GM12878 (cell line): Measurements from ENCODE around the gene BNIP3. TPM values are rescaled to one million over a fixed set of nuclear protein-coding genes. Genes with fewer than 3 reads are reported as not detected.
A peak's percentile ranks its signal among the peaks of the same experiment; 100 is the strongest.

ENCODE experiments used
- ATAC-seq: fragments of 200-7000 bp; cut with Tn5 transposase; 3 replicates; pipeline ENCODE4 v1.9.1; 2020; ENCODE audit warnings: mild to moderate bottlenecking, moderate library complexity
- BruUV-seq: library from RNA; stranded (reverse); fragments of 400-500 nt; replicated peaks from 2 replicates; lab custom pipeline; 2021; lab: Mats Ljungman, UMichigan
- CTCF ChIA-PET: fragments of 300-600 bp; sonication (Branson Sonifier 250); formaldehyde crosslinking; extraction: SDS; loops from one replicate; lab custom pipeline; 2021; ENCODE audit warnings: inconsistent platforms; lab: Yijun Ruan, JAX
- POLR2A ChIA-PET: fragments of 350-600 bp; formaldehyde crosslinking; extraction: SDS; loops from one replicate; lab custom pipeline; 2021; ENCODE audit warnings: inconsistent platforms; lab: Charles Lee
- RAD21 ChIA-PET: fragments of 300-600 bp; sonication (Branson Sonifier 250); formaldehyde crosslinking; loops from one replicate; lab custom pipeline; 2023; ENCODE audit warnings: antibody characterized with exemption; ENCODE audit not compliant: unreplicated experiment; lab: Charles Lee
- SMC1A ChIA-PET: fragments of 300-600 bp; sonication (Branson Sonifier 250); formaldehyde crosslinking; loops from one replicate; lab custom pipeline; 2023; ENCODE audit not compliant: unreplicated experiment, uncharacterized antibody; lab: Charles Lee
- DNase-seq: peaks from one replicate; pipeline ENCODE4 v3.0.0-alpha.2; 2011; ENCODE audit warnings: low read depth, low spot score
- FAIRE-seq: peaks from 3 replicates; lab custom pipeline; 2011; peaks lifted over from hg19 to GRCh38; lab: Jason Lieb, UNC
- H2AFZ ChIP-seq: 2 replicates; pipeline ENCODE4 v1.6.0; 2011; ENCODE audit warnings: low read depth, low read length, control low read depth; ENCODE audit not compliant: control insufficient read depth
- H3K27ac ChIP-seq: 2 replicates; pipeline ENCODE4 v1.5.1; 2011; ENCODE audit warnings: control low read depth; ENCODE audit not compliant: control insufficient read depth, insufficient read depth
- H3K27me3 ChIP-seq, 2 experiments: replicated peaks in 1 of 2; 2 replicates each; pipeline versions ENCODE4 v1.6.0 to v1.6.1; 2011; ENCODE audit warnings: low read length in 1 of 2; ENCODE audit not compliant: control insufficient read depth in 2 of 2, insufficient read depth in 2 of 2
- H3K36me3 ChIP-seq, 2 experiments: 2 replicates each; pipeline ENCODE4 v1.5.1; 2011; ENCODE audit warnings: low read length in 1 of 2; ENCODE audit not compliant: control insufficient read depth in 2 of 2, insufficient read depth in 2 of 2
- H3K4me1 ChIP-seq: 2 replicates; pipeline ENCODE4 v1.6.1; 2011; ENCODE audit warnings: mild to moderate bottlenecking, low read length, moderate library complexity, mixed read lengths; ENCODE audit not compliant: control insufficient read depth, insufficient read depth
- H3K4me2 ChIP-seq: 2 replicates; pipeline ENCODE4 v1.6.0; 2011; ENCODE audit warnings: control low read depth; ENCODE audit not compliant: control insufficient read depth, insufficient read depth
- H3K4me3 ChIP-seq: fragments of 200-600 bp; sonication (generic); 2 replicates; pipeline ENCODE4 v1.5.1; 2016
- H3K79me2 ChIP-seq: 2 replicates; pipeline ENCODE4 v1.6.0; 2011; ENCODE audit warnings: low read length; ENCODE audit not compliant: control insufficient read depth, insufficient read depth
- H3K9ac ChIP-seq: 2 replicates; pipeline ENCODE4 v1.8.0; 2011; ENCODE audit warnings: low read length, control low read depth, mixed read lengths; ENCODE audit not compliant: control insufficient read depth, insufficient read depth
- H3K9me3 ChIP-seq: replicated peaks from 3 replicates; pipeline ENCODE4 v1.5.1; 2011; ENCODE audit warnings: mild to moderate bottlenecking, low read length; ENCODE audit not compliant: control insufficient read depth, insufficient read depth
- H4K20me1 ChIP-seq: 2 replicates; pipeline ENCODE4 v1.6.0; 2011; ENCODE audit not compliant: control insufficient read depth, insufficient read depth
- BACH1 ChIP-seq: fragments of 450-650 bp; IDR thresholded peaks from 2 replicates; pipeline ENCODE4 v1.6.1; 2017; ENCODE audit warnings: mild to moderate bottlenecking, borderline replicate concordance
- BCL11A ChIP-seq: IDR thresholded peaks from 2 replicates; pipeline ENCODE4 v1.6.1; 2011; ENCODE audit warnings: low read depth, low read length
- FOXM1 ChIP-seq: IDR thresholded peaks from 2 replicates; pipeline ENCODE4 v1.6.1; 2012; ENCODE audit warnings: low read depth, mild to moderate bottlenecking, inconsistent platforms, low read length, moderate library complexity
- KLF5 ChIP-seq: fragments of 450-650 bp; IDR thresholded peaks from 2 replicates; pipeline ENCODE4 v1.6.1; 2014; ENCODE audit warnings: mild to moderate bottlenecking; ENCODE audit not compliant: partially characterized antibody
- MXI1 ChIP-seq: fragments of 150-350 bp; IDR thresholded peaks from 2 replicates; pipeline ENCODE4 v1.6.1; 2011; ENCODE audit warnings: low read depth, mild to moderate bottlenecking, inconsistent platforms, low read length, improper control_type of control experiment
- PAX5 ChIP-seq: IDR thresholded peaks from 2 replicates; pipeline ENCODE4 v1.6.1; 2011; ENCODE audit warnings: low read depth, low read length, borderline replicate concordance
- POU2F2 ChIP-seq: IDR thresholded peaks from 3 replicates; pipeline ENCODE4 v1.6.1; 2011; ENCODE audit warnings: low read depth, mild to moderate bottlenecking, low read length, borderline replicate concordance
- RAD21 ChIP-seq: IDR thresholded peaks from 2 replicates; pipeline ENCODE4 v1.6.1; 2011; ENCODE audit warnings: mild to moderate bottlenecking, low read depth, low read length, moderate library complexity; ENCODE audit not compliant: insufficient read depth
- RUNX3 ChIP-seq: IDR thresholded peaks from 2 replicates; pipeline ENCODE4 v1.6.1; 2012; ENCODE audit warnings: low read length, inconsistent platforms
- SMARCA5 ChIP-seq: fragments of 450-650 bp; IDR thresholded peaks from 2 replicates; pipeline ENCODE4 v1.6.1; 2017; ENCODE audit warnings: mild to moderate bottlenecking
- SMC3 ChIP-seq: IDR thresholded peaks from 2 replicates; pipeline ENCODE4 v1.6.1; 2011; ENCODE audit warnings: low read length, improper control_type of control experiment, borderline replicate concordance
- ZNF384 ChIP-seq: IDR thresholded peaks from 2 replicates; pipeline ENCODE4 v1.6.1; 2012; ENCODE audit warnings: low read depth, mild to moderate bottlenecking, low read length, improper control_type of control experiment, borderline replicate concordance
- WGBS: methylation state at CpG from one replicate; pipeline ENCODE4 v1.1.6; 2016; ENCODE audit warnings: low lambda C conversion rate; ENCODE audit not compliant: insufficient replicate concordance, insufficient coverage; ENCODE audit errors: missing lambda C conversion rate; 5-methylcytosine and 5-hydroxymethylcytosine counted together
- in situ Hi-C: fragments of 300-500 bp; cut with MboI; formaldehyde crosslinking; loops from 9 replicates; pipeline ENCODE4 v1.14.3; 2018; ENCODE audit warnings: mixed read lengths
- intact Hi-C: fragments of 100-400 bp; cut with micrococcal nuclease; formaldehyde crosslinking; loops from one replicate; pipeline ENCODE4 v1.14.2; 2022; ENCODE audit not compliant: unreplicated experiment
- polyA plus RNA-seq, 11 experiments: library from polyadenylated mRNA; depleted of rRNA in 4 of 11; unstranded in 6 of 11; stranded (reverse) in 5 of 11; fragments of >200 nt; fragmentation: Nextera tagmentation in 4 of 11; fragmentation: Illumina TruSeq in 1 of 11; extraction: Ambion mirVana in 4 of 11; extraction: Trizol in 1 of 11; gene quantifications; 1 replicate in 1 of 11; 2 replicates in 10 of 11; pipeline versions ENCODE4 v1.2.1 to v1.2.3, GENCODE V29; 2011 to 2016; ENCODE audit warnings: inconsistent platforms in 2 of 11, missing spikeins in 2 of 11, low read depth in 1 of 11
- total RNA-seq, 4 experiments: library from RNA; depleted of rRNA in 3 of 4; stranded (reverse); fragments of >200 nt in 3 of 4; fragmentation: Illumina TruSeq in 1 of 4; extraction: Trizol in 1 of 4; gene quantifications; 2 replicates each; pipeline versions ENCODE4 v1.2.1 to v1.2.3, GENCODE V29; 2013 to 2021
- TF ChIP-seq, protein P1 (sequence below): fragments of 450-650 bp; IDR thresholded peaks from 2 replicates; pipeline ENCODE4 v1.6.1; 2017; ENCODE audit warnings: antibody characterized with exemption, mild to moderate bottlenecking, moderate library complexity
- TF ChIP-seq, protein P2 (sequence below): IDR thresholded peaks from 2 replicates; pipeline ENCODE4 v1.6.1; 2011; ENCODE audit warnings: borderline replicate concordance, low read depth, mild to moderate bottlenecking, moderate library complexity, low read length; ENCODE audit not compliant: insufficient read depth, poor library complexity, severe bottlenecking

The BNIP3 gene
- total and polyA plus RNA-seq, 10 of the 15 experiments (the other 5 are each of a cell fraction or from before 2014, with no cell fraction given): 7.7 to 122 (median 29.9) TPM

DNA sequence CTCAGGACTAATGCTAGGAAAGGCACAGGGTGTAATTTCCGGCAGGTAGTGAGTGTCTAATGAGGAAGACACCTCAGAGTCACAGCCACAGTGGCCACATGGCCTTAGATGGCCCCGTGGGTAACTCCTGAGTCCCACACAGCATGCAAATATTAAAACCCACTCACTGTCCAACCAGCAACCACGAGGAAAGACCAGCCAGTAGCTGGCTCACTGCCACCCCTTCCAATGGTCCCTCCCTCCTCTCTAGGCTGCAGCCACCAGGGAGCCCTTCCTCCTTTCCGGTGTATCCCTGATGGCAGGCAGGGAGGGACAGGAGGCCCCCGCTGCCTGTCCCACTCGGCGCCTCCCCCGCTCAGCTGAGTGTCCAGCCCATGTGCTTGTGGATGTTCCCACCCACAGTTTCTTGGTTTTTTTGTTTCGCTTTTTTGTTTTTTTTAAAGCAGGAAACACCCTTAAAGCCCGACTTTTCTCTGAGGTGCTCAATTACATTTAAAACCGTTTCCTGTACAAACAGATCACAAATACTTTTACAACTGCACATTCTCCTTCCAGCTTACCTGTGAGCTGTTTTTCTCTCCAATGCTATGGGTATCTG, 9.2 kb downstream of the BNIP3 start:
- H3K27ac ChIP-seq: no peak overlapping the region
- POLR2A ChIA-PET: no interaction called here

DNA sequence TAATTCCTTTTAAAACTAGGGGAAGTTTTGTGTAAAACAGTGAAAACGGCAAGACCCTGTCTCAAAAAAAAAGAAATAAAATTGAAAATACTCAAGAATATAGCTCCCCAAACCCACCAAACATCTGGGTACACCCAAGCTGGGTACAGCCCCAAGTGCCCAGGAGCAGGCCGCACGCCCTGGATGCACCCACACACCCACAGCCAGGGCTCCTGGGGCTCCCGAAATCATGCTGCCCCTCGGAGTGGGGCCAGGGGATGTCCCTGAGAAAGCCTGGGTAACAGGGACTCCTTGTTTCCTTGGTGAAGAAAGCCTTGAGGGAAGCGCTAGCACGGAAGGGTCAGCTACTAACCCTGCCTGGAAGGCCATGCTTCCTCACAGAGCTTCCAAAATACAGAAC, 10.1 kb downstream of the BNIP3 start:
- no peak overlapping the region for H3K4me3 ChIP-seq
- intact Hi-C loops (no loop called here), in situ Hi-C loops (no loop called here)
- ChIA-PET SMC1A (no interaction called here), CTCF (no interaction called here), POLR2A (no interaction called here), RAD21 (no interaction called here)
- H3K27ac ChIP-seq: no peak overlapping the region
- TF ChIP-seq FOXM1 (no peak), SMC3 (no peak), KLF5 (no peak), RUNX3 (no peak), MXI1 (no peak), PAX5 (no peak), RAD21 (no peak)
- TF ChIP-seq, protein P1, sequence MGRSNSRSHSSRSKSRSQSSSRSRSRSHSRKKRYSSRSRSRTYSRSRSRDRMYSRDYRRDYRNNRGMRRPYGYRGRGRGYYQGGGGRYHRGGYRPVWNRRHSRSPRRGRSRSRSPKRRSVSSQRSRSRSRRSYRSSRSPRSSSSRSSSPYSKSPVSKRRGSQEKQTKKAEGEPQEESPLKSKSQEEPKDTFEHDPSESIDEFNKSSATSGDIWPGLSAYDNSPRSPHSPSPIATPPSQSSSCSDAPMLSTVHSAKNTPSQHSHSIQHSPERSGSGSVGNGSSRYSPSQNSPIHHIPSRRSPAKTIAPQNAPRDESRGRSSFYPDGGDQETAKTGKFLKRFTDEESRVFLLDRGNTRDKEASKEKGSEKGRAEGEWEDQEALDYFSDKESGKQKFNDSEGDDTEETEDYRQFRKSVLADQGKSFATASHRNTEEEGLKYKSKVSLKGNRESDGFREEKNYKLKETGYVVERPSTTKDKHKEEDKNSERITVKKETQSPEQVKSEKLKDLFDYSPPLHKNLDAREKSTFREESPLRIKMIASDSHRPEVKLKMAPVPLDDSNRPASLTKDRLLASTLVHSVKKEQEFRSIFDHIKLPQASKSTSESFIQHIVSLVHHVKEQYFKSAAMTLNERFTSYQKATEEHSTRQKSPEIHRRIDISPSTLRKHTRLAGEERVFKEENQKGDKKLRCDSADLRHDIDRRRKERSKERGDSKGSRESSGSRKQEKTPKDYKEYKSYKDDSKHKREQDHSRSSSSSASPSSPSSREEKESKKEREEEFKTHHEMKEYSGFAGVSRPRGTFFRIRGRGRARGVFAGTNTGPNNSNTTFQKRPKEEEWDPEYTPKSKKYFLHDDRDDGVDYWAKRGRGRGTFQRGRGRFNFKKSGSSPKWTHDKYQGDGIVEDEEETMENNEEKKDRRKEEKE: no peak
- TF ChIP-seq, protein P2, sequence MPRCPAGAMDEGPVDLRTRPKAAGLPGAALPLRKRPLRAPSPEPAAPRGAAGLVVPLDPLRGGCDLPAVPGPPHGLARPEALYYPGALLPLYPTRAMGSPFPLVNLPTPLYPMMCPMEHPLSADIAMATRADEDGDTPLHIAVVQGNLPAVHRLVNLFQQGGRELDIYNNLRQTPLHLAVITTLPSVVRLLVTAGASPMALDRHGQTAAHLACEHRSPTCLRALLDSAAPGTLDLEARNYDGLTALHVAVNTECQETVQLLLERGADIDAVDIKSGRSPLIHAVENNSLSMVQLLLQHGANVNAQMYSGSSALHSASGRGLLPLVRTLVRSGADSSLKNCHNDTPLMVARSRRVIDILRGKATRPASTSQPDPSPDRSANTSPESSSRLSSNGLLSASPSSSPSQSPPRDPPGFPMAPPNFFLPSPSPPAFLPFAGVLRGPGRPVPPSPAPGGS: no peak
- no peak overlapping the region for H3K9ac ChIP-seq
- H3K9me3 ChIP-seq: no peaks in the 10 kb centered on the region
- peaks cover 7% of the 10 kb centered on the region for H3K4me1 ChIP-seq
- H2AFZ ChIP-seq: no peak overlapping the region
- no peaks in the 10 kb centered on the region for H3K27me3 ChIP-seq
- no peak overlapping the region for H3K4me2 ChIP-seq
- ATAC-seq (no peak), FAIRE-seq (no peak), DNase-seq (no peak)
- H3K79me2 ChIP-seq: peaks cover 45% of the 10 kb centered on the region
- peaks cover 16 to 41% of the 10 kb centered on the region in 2 experiments for H3K36me3 ChIP-seq
- peaks cover 11% of the 10 kb centered on the region for H4K20me1 ChIP-seq
- no TSS peak for BruUV-seq
- 98% methylated on average over 7 of the region's 7 CpGs for WGBS

More for the DNA sequence above, 9.2 kb downstream of the BNIP3 start:
- peaks cover 7% of the 10 kb centered on the region for H3K4me1 ChIP-seq
- no peak overlapping the region for H3K4me3 ChIP-seq
- H3K36me3 ChIP-seq: peaks cover 16 to 39% of the 10 kb centered on the region in 2 experiments
- ChIA-PET RAD21 (no interaction called here), SMC1A (no interaction called here), CTCF (interaction anchor here (1.3 to 1.4 kb wide), 2 partner anchors 30 to 87 kb away, joined by 3 to 4 read pairs; no protein-coding TSS in a partner anchor)
- H3K4me2 ChIP-seq: peak overlapping the region; percentile 35; the same call in 1 of the 2 replicates
- intact Hi-C loops: no loop called here
- H4K20me1 ChIP-seq: peaks cover 17% of the 10 kb centered on the region
- no TSS peak for BruUV-seq
- no peak overlapping the region for H2AFZ ChIP-seq
- no peaks in the 10 kb centered on the region for H3K27me3 ChIP-seq
- H3K79me2 ChIP-seq: peaks cover 54% of the 10 kb centered on the region
- H3K9me3 ChIP-seq: no peaks in the 10 kb centered on the region
- ATAC-seq (peak; percentile 56), FAIRE-seq (no peak)
- WGBS: under 1% methylated on average over 11 of the region's 11 CpGs
- no peak overlapping the region for H3K9ac ChIP-seq
- 0 out of 2 replicates have a peak, but pooled peaks have one; percentile 10 for TF ChIP-seq BACH1
- no peak for TF ChIP-seq SMARCA5
- peak; percentile 36; the same call in 1 of the 3 replicates for TF ChIP-seq POU2F2
- no peak for TF ChIP-seq BCL11A
- TF ChIP-seq ZNF384: peak; percentile 35; the same call in 1 of the 2 replicates
- TF ChIP-seq, all 136 proteins: peak for 3
- in situ Hi-C loops: no loop called here
- DNase-seq: no peak
